ENCODE results near the gene SDF2L1. TPM values are rescaled to one million over a fixed set of nuclear protein-coding genes. Genes with fewer than 3 reads are reported as not detected.

SDF2L1 gene
- total and polyA plus RNA-seq, 2 of the 13 experiments (the other 11 are each of a cell fraction or from before 2014, with no cell fraction given): 18.0 to 57.4 TPM

GRCh38 chr22:21633481-21633880 lies 8.6 kb upstream of the SDF2L1 start (continued):
- no peak for TF ChIP-seq ZUFSP (CRISPR knock-in tag; IDR thresholded peaks at IDR 0.05; ENCODE audit: borderline replicate concordance)

- H3K9ac ChIP-seq (ENCODE audit: insufficient read depth, low read depth, low read length): no peak overlapping the region
- 80% methylated on average over 2 of the region's 16 CpGs for WGBS (ENCODE audit: low lambda C conversion rate)
- ChIA-PET POLR2A (no interaction called here), CTCF (ENCODE audit: low intra/inter-chr PET ratio, low total read pairs) (no interaction called here)
- TF ChIP-seq MED1 (CRISPR knock-in tag; IDR thresholded peaks at IDR 0.05) (no peak), ZNF34 (CRISPR knock-in tag; IDR thresholded peaks at IDR 0.05; ENCODE audit: borderline replicate concordance) (no peak), ZBTB2 (CRISPR knock-in tag; IDR thresholded peaks at IDR 0.05; ENCODE audit: low read depth) (no peak), TEAD2 (CRISPR knock-in tag; IDR thresholded peaks at IDR 0.05) (no peak), GABPB1 (CRISPR knock-in tag; IDR thresholded peaks at IDR 0.05) (no peak), SIX4 (CRISPR knock-in tag; IDR thresholded peaks at IDR 0.05) (no peak), ZNF737 (CRISPR knock-in tag; IDR thresholded peaks at IDR 0.05; ENCODE audit: borderline replicate concordance) (no peak), DBP (CRISPR knock-in tag; IDR thresholded peaks at IDR 0.05; ENCODE audit: not compliant biosample characterization) (no peak), MTF2 (CRISPR knock-in tag; IDR thresholded peaks at IDR 0.05; ENCODE audit: borderline replicate concordance) (no peak), ZMAT5 (CRISPR knock-in tag; IDR thresholded peaks at IDR 0.05; ENCODE audit: borderline replicate concordance, low read depth) (no peak), NFE2L2 (IDR thresholded peaks at IDR 0.05; ENCODE audit: low read length) (no peak), IRX3 (CRISPR knock-in tag; IDR thresholded peaks at IDR 0.05; ENCODE audit: borderline replicate concordance, low read depth) (no peak)
- peaks cover 0 to 4% of the 10 kb centered on the region in 2 experiments; a peak in 2 of 5 replicates for H3K27me3 ChIP-seq (ENCODE audit: control insufficient read depth in 1 of 2, insufficient read depth in 2 of 2, low read length in 2 of 2)
- H4K20me1 ChIP-seq (ENCODE audit: insufficient read depth, low read length): no peaks in the 10 kb centered on the region
- H3K36me3 ChIP-seq (replicated peaks in 1 of 2; ENCODE audit: control insufficient read depth in 1 of 2, insufficient read depth in 2 of 2, low read length in 2 of 2): no peaks in the 10 kb centered on the region
- no peaks in the 10 kb centered on the region for H3K9me3 ChIP-seq (ENCODE audit: low read length)
- DNase-seq (ENCODE audit: low spot score) (no peak), FAIRE-seq (no peak), ATAC-seq (no peak)
- no peak overlapping the region for H3K4me2 ChIP-seq (ENCODE audit: low read depth, low read length)
- intact Hi-C loops (cut with micrococcal nuclease; ENCODE audit: unreplicated experiment): no loop called here
- peaks cover 60% of the 10 kb centered on the region for H3K4me1 ChIP-seq (ENCODE audit: insufficient read depth, low read length)
- no peak overlapping the region for H2AFZ ChIP-seq (ENCODE audit: low read length)
- H3K27ac ChIP-seq (ENCODE audit: extremely low read length, insufficient read depth, low read length): no peak overlapping the region
- in situ Hi-C loops (cut with HindIII; ENCODE audit: extremely low pct_ligation_motif_present, low pct_unique_long_range_greater_than_20kb): no loop called here
- H3K4me3 ChIP-seq (replicated peaks in 1 of 3; ENCODE audit: insufficient read depth in 1 of 3, low read depth in 2 of 3, low read length in 3 of 3): no peak overlapping the region
- H3K79me2 ChIP-seq (ENCODE audit: insufficient read depth, low read length): peaks cover 8% of the 10 kb centered on the region
- BruUV-seq (replicated peaks): no TSS peak
These were observed 8.0 kb upstream of the SDF2L1 start for GRCh38 chr22:21634081-21634480.
